SK-N-DZ (cell line): ENCODE measurements around the gene TNNT1.
A peak's percentile ranks its signal among the peaks of the same experiment; 100 is the strongest.
"Not testable (repeated sequence)": the region's sequence is repeated elsewhere in the genome, so short reads cannot be mapped to it uniquely, and the experiment has no call there.

Source experiments
- DNase-seq: peaks from one replicate; pipeline ENCODE4 v3.0.0-alpha.2; 2015; ENCODE audit warnings: low spot score

The TNNT1 gene

DNA sequence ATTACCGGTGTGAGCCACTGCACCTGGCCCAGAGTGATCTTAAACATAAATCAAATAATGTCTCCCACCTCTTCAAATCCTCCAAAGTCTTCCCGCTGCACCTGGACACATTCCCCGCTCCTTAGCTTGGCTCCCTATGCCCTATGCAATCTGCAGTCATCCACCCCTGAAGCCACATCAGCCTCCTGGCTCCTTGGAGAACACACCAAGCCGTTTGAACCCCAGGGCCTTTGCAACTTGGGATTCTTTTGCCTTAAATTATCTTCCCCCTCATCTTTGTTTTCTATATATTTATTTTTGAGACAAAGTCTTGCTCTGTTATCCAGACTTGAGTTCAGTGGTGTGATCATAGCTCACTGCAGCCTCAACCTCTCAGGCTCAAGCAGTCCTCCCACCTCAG lies 20.1 kb upstream of the TNNT1 start:
- DNase-seq = no peak

DNA sequence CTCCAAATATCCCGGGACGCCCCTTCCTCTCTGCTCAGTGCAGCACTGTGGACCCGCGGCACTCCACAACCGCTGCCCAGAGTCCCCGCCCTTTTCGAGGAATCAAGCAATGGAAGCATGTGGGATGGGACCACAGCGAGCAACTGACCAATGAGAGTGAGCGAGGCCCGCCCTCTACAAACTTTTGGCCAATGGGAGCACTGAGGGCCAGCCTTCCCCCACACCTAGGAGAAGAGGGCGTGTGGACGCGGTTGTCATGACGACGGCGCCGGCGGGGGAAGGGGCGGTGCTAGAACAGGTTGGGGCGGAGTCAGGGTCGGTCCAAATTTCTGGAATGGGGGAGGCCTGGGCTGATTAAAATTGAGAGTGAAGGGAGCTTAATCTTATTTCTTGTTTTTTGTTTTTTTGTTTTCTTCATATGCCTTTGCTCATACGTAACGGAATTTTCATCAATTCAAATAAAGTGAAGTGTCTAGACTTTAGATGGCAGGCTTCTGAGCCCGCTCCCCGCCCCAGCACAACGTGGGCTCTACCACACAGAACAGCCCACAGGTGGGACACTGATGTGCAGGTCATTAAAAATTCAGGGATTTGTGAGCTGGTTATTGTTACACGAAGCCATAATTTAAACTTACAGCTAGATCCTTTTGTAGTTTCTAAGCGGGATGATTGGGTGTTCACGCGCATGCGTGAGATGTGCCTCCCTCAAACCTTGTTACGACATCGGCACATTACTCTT lies 17.7 kb upstream of the TNNT1 start, which contains the start of gene DNAAF3:
TSS of gene DNAAF3 (minus strand) at position 84 of the 739 bp plus-strand sequence. CDS start 200 bp downstream, outside the sequence.
- DNase-seq = peak; percentile 90

DNA sequence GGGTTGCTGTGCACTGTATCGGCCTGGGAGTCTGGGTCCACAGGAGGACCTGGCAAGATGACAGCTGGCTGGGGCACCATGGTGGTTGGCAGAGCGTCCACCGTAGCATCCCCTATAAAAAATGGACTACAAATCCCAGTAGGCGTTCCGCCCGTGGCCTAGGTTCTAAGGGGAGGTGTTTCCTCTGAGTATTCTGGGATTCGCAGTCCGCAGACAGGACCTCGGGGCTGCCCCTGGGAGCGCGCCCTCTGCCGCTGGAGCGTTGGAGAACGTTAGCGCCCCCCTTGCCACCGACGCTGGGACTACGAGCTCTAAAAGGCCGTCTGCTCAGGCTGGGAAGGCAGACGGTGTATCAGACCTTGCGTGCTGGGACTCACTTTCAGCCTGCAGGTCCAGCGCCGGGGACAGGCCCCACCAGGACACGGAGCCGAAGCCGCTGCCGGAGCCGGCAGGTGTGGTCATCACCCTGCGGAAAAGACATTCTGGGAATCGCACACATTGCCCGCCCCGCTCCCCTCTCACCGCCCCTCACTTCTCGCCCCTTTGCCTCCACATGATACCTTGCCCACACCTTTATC lies 17.0 kb upstream of the TNNT1 start:
- DNase-seq = peak; percentile 69

DNA sequence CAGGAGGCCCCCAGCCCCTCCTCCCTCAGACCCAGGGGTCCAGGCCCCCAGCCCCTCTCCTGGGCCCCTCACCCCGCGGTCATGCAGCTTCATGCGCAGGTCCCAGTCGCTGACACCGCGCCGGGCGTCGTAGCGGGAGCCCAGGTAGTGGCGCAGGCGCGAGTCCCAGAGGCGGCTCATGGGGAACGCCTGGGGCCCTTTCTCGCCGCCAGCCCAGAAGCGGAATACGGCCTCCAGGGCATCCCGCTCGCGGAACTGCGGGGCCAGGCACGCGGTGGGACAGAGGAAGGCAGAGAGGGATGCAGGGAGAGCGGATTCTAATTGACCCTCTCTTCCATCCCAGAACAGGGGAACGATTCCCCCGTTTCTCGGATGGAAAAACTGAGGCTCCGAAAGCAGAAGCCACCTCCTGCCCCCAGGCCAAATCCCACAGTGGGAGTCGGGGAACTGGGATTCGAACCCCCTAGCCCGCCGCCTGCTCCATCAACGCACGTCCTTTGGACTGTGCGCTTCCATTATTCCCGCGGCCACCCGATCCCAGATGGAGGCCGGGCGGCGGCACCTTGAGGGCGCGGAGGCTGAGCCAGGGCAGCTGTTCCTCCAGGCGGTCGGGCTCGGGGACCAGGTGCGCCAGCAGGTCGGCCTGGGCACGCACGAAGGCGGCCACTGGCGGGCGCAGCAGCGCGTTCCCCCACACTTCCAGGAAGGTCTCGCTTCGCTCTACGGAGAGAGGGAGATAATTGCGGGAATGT lies 12.7 kb upstream of the TNNT1 start:
- DNase-seq = no peak

DNA sequence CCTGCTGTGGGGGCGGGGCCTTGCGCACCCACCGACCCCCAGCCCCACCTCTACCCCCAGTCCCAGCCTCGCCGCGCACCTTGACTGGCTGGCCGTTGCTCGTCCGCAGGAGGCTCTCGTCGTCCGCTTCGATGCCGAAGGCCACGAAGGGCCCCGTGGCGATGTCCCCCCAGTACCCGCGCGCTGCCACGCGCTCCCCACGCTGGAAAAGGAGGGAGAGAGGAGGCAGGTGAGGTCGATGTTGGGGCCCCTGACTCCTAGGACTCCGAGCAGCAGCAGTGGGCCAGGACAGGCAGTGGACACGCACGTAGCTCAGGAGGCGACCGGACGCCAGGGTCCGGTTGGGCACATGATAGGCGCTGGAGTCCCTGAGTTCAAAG lies 12.0 kb upstream of the TNNT1 start:
- no peak for DNase-seq

DNA sequence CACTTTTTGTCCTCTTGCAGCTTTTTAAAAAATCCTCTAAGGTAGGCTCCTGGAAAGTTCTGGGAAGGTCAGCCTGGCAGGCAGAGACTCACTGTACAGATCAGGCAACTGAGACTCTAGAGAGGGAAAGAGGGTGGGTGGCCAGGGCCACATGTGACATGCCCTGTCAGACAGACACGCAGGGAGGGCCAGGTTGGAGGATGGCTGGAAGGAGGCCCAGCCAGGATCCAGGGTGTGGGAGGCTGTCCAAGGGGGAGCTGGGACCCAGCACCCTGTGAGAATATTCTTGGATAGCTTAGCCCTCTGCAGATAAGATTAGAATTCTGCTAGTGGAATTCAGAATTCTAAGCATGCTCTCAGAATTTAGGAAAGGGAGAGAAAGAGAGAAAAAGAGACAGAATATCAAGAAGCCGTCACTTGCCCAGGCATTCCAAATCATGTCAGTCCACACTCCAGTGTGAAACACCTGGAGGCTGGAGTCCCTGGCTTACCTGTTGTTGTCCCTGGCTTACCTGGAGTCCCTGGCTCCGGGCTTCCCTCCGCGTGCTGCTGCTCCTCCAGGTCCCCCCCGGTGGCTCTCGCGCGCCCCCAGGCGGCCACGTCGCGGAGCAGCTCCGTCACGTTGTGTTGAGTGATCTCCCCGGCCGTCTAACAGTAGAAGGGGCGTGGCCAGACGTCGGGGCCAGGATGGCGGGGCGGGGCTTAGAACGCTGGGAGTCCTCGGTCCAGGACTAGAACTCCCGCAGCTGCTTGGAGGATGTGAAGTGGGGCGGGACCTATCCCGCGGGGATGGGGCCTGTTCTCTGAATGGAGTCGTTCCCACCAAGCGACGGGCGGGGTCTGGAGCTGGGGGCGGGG lies 11.4 kb upstream of the TNNT1 start:
- DNase-seq = peak; percentile 68

DNA sequence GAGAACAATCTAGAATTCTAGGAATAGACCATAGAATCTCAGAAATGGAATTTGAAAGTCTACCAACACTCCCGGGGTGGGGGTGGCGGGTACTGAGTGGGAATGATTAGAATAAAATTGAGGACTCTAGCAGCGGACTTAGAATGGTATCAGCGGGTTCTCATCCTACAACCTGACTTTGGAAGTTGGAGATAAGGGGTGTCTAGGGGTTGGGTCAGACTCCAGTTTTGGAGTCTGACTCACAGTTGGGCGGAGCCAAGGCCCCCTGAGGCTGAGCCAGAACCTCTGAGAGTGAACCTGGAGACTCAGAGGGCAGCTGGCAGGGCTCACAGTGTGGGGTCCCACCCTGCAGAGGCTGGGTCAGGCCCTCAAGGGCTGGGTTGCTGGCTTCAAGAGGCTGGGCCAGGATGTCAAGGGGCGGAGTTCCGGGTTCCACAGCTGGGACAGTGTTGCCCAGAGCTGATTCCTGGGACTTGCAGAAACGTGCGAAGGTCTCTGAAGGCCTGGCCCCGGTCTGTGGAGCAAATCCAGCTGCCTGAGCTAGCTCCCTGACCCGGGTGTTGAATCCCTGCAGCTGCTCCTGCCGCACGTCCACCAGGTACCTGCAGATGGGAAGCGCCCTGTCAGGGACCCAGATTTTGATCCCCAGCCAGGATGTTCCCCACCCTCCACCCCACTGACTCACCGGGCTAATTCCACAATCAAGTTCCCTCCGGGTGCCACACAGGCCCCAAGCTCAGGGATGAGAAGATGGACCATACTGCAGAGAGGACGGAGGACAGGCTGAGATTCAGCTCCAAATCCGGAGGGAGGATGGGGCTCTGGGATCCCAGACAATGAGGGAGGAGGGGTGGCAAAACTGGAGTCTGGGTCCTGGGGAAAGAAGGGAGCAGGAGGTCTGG lies 10.1 kb upstream of the TNNT1 start:
- DNase-seq = no peak

DNA sequence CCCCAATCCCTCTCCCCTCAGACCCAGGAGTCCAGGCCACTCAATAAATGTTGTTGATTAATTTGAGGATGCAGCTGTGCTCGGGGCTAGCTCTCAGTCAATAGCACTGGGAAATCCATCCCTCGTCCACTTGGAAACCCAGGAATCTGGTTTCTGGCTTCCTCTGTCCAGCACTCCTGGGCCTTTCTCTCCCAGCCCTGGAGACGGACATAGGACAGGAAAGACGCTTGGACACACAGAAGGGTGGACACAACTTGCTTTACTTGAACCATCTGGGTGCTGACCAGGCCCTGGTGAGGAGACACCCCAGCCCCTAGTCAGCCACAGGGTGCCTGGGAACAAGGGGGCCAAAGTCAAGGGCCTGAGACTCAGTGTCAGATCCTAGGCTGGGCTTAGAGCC lies 9.4 kb upstream of the TNNT1 start:
- no peak for DNase-seq

DNA sequence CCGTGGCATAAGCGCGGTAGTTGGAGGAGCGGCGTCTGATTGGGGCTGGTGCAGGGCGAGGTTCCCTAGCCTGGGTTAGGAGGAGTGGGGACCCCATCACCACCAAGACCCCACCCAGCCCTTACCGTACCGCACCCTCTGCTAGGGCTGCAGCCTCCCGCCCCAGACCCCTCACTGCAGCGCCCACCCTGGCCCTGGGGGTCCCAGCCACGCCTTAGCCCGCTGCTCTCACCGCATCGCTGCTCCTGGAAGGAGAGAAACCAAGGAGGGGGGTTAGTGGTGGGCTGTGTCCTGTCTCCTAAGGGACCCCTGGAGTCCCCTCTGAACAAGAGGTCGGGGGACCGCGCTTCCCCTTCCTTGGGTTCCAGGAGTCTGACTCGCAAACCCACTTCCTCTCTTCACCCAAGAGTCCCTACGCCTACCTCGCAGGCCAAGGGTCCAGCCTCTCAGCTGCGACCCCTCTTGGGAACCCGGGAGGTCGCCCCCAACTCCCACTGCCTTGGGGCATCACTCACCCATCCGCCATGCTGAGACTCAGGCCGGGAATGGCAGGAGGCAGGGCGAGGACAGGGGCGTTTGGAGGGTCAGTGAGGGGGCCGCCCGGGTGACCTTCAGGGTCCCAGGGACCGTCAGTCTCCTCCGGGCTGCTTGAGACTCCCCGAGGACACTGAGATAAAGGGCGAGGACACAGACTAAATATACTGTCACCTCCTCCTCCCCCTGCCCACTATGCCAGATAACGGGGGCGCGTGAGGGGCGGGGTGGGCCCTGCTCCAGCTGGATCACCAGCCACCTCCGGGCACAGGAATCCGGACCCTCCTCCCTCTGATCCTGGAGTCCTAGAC lies 8.3 kb upstream of the TNNT1 start, which contains the start of gene TNNI3:
TSS of gene TNNI3 (minus strand) at position 669 of the 845 bp plus-strand sequence. CDS start at position 526, 143 bp downstream.
- no peak for DNase-seq

DNA sequence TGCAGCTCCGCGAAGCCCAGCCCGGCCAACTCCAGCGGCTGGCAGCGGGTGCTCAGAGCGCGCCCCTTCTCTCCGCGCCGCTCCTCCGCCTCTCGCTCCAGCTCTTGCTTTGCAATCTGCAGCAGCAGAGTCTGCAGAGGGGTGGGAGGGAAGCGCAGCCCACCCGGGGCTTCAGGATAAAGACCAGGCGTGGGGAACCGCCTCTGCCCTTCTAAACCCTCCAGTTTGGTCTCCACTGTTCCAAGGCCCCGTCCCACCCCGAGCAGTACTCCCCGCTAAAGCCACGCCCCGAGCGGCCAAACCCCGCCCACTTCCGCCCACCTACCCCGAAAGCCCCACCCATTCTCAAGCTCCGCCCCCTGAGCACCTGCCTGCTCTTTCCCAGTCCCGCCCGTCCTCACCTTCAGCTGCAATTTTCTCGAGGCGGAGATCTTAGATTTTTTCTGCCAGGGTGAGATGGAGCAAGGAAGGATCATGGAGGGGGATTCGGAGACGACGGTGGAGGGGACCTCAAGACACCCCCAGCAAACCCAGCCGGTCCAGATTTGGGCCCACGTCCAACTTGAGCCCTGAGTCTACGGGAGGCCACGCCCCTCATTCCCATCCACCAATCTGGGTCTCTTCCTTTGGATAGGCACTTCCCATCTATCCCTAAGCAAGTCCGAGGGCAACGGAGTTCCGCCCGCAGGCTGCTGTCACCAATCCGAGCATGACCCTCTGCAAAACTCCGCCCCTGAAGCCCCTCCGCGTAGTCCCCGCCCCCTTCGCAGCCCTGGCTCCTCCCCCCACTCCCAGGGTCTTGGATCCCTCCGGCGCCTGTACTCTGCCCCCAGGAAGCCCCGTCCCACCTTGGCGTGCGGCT lies 7.4 kb upstream of the TNNT1 start:
- DNase-seq = peak; percentile 66

DNA sequence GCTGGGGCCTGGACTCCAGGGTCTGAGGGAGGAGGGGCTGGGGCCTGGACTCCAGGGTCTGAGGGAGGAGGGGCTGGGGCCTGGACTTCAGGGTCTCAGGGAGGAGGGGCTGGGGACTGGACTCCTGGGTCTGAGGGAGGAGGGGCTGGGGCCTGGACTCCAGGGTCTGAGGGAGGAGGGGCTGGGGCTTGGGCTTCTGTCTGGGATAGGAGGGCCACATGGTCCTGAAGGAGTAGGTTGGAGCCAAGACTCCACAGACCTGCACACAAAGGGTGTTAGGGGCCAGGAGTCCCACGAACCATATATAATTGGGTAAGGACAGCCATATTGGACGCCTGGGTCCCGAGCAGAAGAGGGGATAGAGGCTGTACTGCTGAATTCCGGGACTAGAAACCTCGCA lies 6.8 kb upstream of the TNNT1 start:
- DNase-seq = not testable (repeated sequence)

DNA sequence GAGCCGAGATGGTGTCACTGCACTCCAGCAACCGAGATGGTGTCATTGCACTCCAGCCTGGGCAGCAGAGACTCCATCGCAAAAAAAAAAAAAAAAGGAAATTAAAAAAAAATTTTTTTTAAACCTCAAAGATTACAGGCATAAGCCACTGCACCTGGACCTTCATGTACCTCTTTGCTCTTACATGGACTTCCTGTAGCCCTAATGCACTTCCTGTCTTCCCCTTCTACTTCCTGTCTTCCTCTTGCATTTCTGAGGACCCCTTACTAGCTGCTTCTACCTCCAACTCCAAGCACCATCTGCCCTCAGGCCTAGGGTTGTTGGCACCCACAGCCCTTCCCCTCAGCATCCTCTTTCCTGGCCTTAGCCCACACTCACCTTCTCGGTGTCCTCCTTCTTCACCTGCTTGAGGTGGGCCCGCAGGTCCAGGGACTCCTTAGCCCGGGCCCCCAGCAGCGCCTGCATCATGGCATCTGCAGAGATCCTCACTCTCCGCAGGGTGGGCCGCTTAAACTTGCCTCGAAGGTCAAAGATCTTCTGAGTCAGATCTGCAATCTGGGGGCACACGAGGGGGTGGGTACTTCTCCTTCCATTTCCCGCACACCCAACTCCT lies 4.8 kb upstream of the TNNT1 start:
- DNase-seq = no peak

DNA sequence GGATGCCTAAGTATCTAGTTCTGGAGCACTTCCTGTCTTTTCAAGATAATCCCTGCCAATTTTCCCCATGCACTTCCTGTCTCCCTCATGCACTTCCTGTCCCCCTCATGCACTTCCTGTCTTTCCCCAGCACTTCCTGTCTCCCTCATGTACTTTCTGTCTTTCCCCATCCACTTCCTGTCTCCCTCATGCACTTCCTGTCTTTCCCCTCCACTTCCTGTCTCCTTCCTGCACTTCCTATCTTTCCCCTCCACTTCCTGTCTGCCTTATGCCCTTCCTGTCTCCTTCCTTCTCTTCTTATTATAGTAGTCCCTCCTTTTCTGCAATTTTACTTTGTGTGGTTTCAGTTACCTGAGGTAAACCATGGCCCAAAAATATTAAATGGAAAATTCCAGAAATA lies 3.0 kb upstream of the TNNT1 start:
- DNase-seq = no peak

DNA sequence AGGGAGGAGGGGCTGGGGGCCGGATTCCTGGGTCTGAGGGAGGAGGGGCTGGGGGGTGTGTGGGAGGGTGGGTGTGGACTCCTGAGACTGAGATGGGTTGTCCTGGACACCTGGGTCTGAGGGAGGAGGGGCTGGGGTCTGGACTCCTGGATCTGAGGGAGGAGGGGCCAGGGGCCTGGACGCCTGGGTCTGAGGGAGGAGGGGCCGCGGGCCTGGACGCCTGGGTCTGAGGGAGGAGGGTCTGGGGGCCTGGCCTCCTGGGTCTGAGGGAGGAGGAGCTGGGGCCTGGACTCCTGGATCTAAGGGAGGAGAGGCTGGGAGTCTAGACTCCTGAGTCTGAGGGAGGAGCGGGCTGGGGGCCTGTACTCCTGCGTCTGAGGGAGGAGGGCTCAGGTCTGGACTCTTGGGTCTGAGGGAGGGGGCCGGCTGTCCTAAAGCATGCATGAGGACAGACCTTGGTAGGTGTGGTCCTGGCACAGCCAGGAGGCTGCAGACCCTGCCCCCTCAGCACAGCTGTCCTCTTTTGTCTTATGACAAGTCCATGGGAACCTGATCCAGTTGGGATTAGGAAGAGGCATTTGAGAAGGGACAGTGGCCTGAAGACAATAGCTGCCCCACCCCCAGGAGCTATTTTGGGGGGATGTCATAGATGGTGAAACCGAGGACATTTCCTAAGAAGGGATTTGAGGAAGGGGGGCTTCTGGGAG lies 1.3 kb downstream of the TNNT1 start:
- no peak for DNase-seq

DNA sequence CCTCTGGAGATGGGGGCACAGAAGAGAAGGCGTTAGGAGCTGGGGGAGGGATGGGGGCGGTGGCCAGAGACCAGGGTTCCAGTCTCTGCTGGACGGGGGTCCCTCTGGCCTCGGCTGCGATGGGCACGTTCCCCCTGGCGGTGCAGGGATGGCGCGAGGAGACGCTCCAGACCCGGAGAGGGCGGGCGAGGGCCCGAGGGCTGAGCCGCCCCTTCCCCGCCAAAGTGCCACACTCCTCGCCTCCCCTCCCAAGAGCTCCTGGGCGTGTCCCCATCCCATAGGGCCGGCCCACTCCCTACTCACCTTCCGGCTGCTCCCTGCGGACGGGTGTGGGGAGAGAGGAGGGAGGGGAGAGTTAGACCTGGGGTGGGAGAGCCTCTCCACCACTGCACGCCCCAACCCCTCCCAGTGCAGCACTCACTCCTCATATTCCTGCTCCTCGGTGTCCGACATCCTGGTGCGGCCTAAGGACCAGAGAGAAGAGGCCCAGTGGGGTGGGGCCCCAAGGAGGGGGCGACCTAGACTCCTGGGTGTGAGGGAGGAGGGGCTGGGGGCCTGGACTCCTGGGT lies 2.2 kb downstream of the TNNT1 start:
- peak; percentile 46 for DNase-seq

DNA sequence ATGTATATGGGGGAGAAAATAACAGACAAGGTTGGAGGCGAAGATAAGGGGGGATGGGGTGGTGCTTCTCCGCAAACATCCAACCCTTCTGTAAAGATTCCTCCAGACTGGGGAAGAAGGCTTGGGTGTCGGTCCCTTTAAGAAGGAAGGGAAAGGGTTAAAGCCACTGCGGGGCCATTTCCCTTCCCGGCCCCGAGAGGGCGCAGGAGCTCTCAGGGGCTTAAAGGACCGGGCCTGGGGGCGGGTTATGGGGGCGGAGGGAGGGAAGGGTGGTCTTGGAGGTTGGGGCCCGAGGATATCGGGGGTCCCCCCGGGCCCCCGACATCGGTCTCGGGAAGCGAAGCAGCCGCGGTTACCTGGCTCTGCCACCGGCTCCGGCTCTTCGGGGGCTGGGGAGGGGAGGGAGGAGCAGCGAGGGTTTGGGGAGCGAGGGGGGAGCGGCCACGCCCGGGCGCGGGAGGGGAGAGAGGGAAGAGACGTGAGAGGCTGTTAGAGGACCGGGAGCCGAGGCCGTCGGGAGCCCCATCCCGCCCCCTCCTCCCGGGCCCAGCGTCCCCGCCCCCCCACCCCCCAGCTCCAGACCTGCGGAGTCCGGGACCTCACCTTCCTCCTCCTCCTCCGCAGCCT lies 2.8 kb downstream of the TNNT1 start:
- DNase-seq = peak; percentile 35

DNA sequence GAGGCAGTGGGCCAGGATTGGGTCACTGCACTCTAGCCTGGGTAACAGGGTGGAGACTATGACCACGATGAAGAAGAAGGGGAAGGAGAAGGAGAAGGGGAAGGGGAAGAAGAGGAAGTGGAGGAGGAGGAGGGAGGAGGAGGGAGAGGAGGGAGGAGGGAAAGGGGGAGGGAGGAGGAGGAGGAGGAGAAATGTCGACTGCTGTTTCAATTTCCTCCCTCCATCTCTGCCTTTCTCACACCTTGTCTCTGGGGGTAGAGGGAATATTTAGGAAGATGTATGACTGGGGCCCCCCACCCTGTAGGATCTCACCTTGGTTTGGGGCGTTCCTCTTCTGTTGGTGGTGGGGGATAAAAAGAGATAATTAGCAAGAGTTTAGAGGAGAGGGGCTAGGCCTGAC lies 3.8 kb downstream of the TNNT1 start:
- DNase-seq = no peak
